ENCODE results near the gene ITGBL1. TPM values are rescaled to one million over a fixed set of nuclear protein-coding genes. Genes with fewer than 3 reads are reported as not detected.

Gene ITGBL1
- total and polyA plus RNA-seq, 2 of the 4 experiments (the other 2 are of a cell fraction) = 22.2 to 24.2 TPM

DNA sequence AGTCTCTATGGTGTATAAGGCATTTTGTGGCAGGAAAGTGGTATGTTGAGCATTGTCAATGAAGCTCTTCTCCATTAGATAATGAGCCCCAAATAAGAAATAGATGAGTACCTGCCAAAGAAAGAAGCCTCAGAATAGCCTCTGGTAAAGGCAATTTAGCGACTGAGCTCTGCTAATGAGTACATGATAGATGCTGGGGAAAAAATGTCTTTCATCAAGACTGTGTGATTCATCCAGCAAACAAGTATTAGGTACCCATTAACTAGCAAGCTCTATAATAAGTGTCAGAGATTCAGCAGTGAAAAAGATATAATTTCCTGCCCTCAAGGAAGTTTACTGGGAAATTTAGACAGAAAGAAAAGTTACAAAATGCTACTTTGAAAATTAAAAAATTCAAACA, 294.6 kb downstream of the ITGBL1 start:
- Histone ChIP-seq H2AK5ac (ENCODE audit: low read depth, low read length) (no peak overlapping the region), H4K5ac (ENCODE audit: low read depth, low read length) (no peak overlapping the region), H2BK5ac (ENCODE audit: low read depth, low read length, poor library complexity, severe bottlenecking) (no peak overlapping the region), H3K27ac (ENCODE audit: insufficient read depth, low read length) (no peak overlapping the region), H2BK120ac (ENCODE audit: low read depth, low read length) (no peak overlapping the region), H2AFZ (replicated peaks; ENCODE audit: low read length, poor library complexity) (no peak overlapping the region), H3K18ac (ENCODE audit: low read depth, low read length) (no peak overlapping the region), H4K91ac (ENCODE audit: insufficient read depth, low read depth, low read length) (no peak overlapping the region), H3K4me2 (ENCODE audit: low read depth, low read length) (no peak overlapping the region), H3K36me3 (ENCODE audit: control insufficient read depth, insufficient read depth, low read length) (no peaks in the 10 kb centered on the region), H2BK15ac (ENCODE audit: low read depth, low read length) (no peak overlapping the region), H3K9me1 (ENCODE audit: insufficient read depth, low read length) (no peaks in the 10 kb centered on the region), H4K8ac (ENCODE audit: low read depth in 2 of 2, low read length in 2 of 2) (no peak overlapping the region), H4K20me1 (ENCODE audit: insufficient read depth, low read length) (no peaks in the 10 kb centered on the region), H2BK20ac (ENCODE audit: low read depth, low read length) (no peak overlapping the region), H3K4me1 (ENCODE audit: control insufficient read depth, insufficient read depth, low read length) (no peaks in the 10 kb centered on the region), H3K56ac (ENCODE audit: extremely low read depth, insufficient read depth, low read length) (no peak overlapping the region), H3K4me3 (ENCODE audit: insufficient read depth, low read depth, low read length) (no peak overlapping the region), H3K79me1 (ENCODE audit: low read depth in 1 of 2, low read length in 2 of 2) (no peaks in the 10 kb centered on the region), H3K27me3 (ENCODE audit: control insufficient read depth, insufficient read depth, low read length) (no peaks in the 10 kb centered on the region), H3K14ac (replicated peaks; ENCODE audit: low read depth, low read length) (no peak overlapping the region), H3K9me3 (ENCODE audit: control insufficient read depth, insufficient read depth, low read length) (no peaks in the 10 kb centered on the region), H2AK9ac (replicated peaks; ENCODE audit: low read depth, low read length, poor library complexity) (no peak overlapping the region), H3K23ac (ENCODE audit: low read depth, low read length) (no peak overlapping the region), H3K4ac (ENCODE audit: low read depth, low read length) (no peak overlapping the region), H3K9ac (ENCODE audit: low read depth, low read length) (no peak overlapping the region)
- TF ChIP-seq POLR2A (IDR thresholded peaks at IDR 0.05; ENCODE audit: low read depth, low read length) (no peak), CEBPB (IDR thresholded peaks at IDR 0.05; ENCODE audit: low read depth, low read length) (no peak), MAZ (IDR thresholded peaks at IDR 0.05; ENCODE audit: borderline replicate concordance, low read depth, low read length) (no peak), CHD1 (IDR thresholded peaks at IDR 0.05; ENCODE audit: low read depth, low read length) (no peak)
- BruUV-seq (replicated peaks) = no TSS peak
- dilution Hi-C loops (cut with HindIII; ENCODE audit: low sequenced_read_pairs, unreplicated experiment) = no loop called here
- intact Hi-C loops (cut with micrococcal nuclease) = no loop called here
- DNase-seq = no peak
- ChIA-PET CTCF (no interaction called here), POLR2A (ENCODE audit: unreplicated experiment) (no interaction called here)
- in situ Hi-C loops (cut with MboI; ENCODE audit: low sequenced_read_pairs) = no loop called here
- no peak for ATAC-seq (ENCODE audit: low read depth)
- WGBS, 2 experiments (ENCODE audit: extremely low coverage in 2 of 2, insufficient read length in 1 of 2) = no CpG with 5 or more reads among the region's 1 CpG

Data from IMR-90 (cell line).